GM21619 (cell line): ENCODE data around the gene RPL7A.
A peak's percentile ranks its signal among the peaks of the same experiment; 100 is the strongest.

Experiments used
- ATAC-seq: cut with Tn5 transposase; IDR thresholded peaks from one replicate; pipeline ENCODE4 v1.9.1; 2021; ENCODE audit not compliant: unreplicated experiment

The RPL7A gene

DNA sequence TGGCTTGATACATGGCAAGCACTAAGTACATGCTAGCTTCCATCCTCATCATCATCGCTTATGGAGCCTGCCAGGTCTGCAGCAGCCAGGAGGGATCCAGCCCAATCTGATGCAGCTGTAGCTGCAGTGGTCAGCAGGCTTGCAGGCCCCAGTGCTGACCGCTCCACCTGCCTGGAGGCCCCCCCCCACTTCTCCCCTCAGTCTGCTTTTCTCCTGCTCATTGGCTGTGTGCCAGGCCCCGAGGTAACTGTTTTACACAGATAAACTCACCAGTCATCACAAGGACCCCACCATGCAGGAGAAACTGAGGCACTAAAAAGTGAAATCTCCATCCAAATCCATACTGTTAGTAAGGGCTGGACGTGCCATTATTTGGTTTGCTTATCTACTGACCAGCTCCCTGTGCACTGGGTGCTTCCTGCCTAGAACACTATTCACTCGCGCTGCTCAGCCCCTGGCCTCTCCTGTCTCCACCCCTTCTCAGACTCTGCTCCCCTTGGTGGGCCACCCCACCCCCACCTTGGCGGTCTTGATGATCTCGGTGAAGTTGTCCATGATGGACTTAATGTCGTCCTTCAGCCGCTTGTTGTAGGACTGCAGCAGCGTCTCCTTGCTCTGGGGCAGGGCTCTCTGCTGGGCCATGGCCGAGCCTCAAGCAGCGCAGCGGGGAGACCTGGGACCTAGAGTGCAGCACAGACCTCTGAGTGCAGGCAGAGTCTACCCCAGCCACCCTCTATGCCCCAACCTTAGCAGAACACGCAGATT is 1.8 kb upstream of the RPL7A start:
- no peak for ATAC-seq

DNA sequence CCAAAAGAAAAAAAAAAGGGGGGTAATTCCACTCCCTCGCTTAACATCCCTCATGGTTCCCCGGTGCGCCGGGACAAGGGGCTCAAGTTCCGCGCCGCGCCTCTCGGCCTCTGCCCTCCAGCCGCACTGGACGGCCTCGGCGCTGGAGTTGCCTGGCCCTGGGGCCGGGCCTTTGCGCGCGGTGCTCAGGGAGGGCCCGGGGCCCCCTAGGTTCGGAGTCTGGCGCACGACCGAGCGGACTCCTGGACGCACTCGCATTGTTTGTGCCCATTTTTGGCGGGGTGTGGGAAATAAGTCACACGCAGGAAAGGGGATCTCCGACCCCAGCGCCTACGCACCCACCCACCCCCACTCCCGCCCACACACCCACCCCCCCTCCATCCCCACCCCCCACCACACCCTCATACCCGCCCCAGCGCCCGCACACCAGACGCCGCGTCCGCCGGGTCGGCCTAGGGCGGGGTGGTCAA is 468 bp upstream of the RPL7A start:
- ATAC-seq = peak; percentile 15

DNA sequence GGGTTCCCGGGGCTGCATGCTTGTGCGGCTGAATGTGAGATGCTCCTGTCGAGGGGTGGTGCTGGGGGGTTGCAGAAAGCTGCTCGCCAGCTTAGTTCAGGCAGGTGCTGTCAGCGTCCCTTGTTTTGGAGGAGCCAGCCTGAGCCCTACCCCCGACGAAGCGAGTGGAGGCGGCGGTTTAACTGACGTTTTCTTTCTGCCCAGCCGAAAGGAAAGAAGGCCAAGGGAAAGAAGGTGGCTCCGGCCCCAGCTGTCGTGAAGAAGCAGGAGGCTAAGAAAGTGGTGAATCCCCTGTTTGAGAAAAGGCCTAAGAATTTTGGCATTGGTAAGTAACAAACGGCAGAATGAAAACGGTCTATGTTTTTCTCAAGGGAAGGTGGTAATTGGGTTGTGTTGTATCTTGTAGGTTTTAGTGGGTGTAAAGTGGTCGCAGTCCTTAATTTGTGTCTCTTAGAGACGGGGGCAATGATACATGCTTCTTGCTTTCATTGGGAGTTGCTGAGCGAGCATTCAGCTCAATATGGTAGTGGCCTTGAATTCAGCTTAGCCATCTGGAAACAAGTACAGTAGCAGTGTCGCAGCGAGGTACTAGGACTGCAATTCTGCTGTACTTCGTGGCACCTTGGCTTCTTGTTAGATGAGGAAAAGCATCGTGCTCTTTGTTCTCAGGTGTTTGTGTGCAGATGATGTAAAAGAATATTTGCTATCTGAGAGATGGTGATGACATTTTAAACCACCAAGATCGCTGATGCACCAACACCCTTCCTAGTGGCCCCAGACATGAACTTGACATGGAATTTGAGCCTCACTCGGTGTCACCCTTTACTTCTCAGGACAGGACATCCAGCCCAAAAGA is 928 bp downstream of the RPL7A start:
- ATAC-seq = no peak

GRCh38 chr9:133349965-133350616 is 2.1 kb downstream of the RPL7A start:
- no peak for ATAC-seq

DNA sequence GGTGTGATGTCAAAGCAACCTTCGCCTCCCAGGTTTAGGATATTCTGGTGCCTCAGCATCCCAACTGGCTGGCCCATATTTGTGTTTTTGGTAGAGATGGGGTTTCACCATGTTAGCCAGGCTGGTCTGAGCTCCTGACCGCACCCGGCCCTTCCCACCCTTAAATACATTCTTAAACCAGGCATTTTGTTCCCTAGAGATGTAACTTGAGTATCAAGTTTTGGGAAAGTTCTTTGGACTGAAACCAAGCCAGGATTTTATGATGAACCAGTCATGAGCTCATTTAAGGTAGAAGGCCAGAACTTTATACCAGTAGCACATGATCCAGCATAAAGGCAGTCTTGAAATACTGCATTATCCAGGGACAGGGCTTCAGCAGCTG is 3.5 kb downstream of the RPL7A start:
- ATAC-seq = no peak

DNA sequence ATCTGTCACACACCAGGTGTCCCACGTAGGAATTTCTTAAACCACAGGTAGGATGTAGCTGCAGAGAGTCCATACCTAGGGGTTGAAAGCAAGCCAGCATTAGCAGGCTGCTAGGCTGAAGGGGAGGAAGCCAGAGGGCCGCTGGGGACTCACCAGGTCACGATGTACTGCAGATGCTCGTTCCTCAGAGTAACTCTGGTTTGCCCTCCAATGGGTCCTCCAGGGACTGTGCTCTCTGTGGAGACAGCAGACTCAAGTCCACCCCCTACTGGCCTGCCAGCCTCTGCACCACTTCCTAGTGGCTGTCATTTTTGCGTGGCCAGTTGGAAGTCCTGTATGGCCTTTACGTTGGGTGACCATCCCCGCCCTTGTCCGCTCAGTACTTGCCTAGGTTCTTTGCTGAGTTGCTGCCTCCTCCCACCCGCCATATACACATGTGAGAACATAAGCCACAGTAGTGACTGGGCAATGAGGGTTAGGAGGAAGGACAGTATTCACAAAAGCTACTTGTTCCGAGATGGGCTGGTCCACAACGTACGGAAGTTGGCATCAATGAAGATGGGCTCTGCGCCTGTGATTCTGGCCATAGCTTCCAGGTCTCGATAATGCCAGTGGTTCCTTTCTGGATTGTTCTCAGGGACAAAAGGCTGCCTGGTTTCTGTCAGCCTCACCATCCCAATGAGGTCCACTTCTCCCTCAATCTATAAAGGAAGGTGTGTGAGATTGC is 4.1 kb downstream of the RPL7A start:
- ATAC-seq = no peak

GRCh38 chr9:133352635-133353340 is 4.8 kb downstream of the RPL7A start:
- no peak for ATAC-seq

GRCh38 chr9:133353548-133353947 is 5.5 kb downstream of the RPL7A start:
- ATAC-seq = no peak

DNA sequence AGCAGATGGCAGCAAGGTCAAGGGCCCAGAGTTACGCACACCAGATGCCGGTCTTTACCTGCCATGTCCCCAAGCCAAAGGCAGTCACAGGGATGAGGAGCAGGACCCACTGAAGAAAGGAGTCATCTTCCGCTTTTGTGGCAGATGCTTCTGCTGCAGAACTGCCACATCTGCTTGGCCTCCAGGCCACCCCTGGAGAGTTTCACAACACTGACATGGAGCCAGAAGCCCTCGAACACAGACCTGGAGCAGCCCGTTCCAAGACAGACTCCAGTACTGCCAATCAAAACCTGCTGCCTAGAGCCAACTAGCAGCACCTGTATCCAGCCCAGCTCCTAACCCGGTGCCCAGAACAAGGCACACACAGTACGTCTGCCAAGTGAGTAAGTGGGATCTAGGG is 6.7 kb downstream of the RPL7A start:
- no peak for ATAC-seq

GRCh38 chr9:133355881-133356357 is 7.9 kb downstream of the RPL7A start:
- ATAC-seq = peak; percentile 21

GRCh38 chr9:133356391-133357091 is 8.5 kb downstream of the RPL7A start, which contains the start of the genes SURF1 and SURF2:
TSS of gene SURF1 (minus strand) at chr9:133356487. CDS start at chr9:133356453, 34 bp downstream.
TSS of gene SURF2 (plus strand) at chr9:133356550. CDS start at chr9:133356593, 43 bp downstream.
- ATAC-seq = peak; percentile 66

DNA sequence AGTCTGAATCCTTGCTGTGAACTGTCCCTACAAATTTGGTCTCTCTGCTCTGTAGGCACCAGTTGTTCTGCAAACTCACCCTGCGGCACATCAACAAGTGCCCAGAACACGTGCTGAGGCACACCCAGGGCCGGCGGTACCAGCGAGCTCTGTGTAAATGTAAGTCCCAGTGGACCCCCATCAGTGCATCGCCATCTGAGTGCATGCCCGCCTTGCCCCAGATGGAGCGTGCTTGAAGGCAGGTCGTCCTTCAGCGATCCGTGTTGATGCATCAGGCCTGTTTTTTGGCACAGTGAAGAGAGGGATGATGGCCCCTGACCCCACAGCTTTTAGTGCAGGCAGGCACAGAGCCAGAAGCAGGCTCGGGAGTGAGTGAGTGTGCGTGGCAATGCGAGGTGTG is 9.6 kb downstream of the RPL7A start:
- ATAC-seq = no peak

DNA sequence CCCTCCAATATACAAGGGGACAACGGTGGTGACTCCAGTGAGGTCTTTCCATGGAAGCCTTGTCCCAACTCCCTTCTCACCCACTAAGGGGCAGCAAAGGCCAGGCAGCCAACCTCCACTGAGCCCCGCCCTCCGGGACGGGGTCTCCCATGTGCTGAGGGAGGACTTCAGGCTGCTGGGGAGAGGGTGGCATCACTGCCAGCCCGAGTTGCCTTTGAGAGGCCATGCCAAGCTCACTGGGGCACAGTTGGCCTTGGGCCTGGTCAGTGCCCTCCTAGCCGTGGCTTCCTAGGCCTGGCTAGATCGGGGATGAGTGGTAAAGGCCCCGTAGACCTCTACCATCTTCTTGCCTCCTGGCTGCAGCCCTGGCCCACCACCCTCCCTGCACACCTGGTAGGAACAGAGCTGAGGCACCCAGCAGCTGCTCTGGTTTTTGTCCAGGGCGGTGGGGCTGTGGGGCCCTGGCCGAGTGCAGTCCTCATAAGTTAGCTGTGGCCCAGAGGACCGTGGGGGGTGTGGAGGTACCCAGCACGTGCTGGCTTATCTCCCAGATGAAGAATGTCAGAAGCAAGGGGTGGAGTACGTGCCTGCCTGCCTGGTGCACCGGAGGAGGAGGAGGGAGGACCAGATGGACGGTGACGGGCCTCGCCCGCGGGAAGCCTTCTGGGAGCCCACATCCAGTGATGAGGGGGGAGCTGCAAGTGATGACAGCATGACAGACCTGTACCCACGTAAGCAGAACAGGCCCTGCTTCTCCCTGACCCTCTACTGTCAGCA is 11.6 kb downstream of the RPL7A start:
- ATAC-seq = no peak

GRCh38 chr9:133360400-133361393 is 12.7 kb downstream of the RPL7A start:
- ATAC-seq = no peak

- no peak for ATAC-seq
These were observed 13.6 kb downstream of the RPL7A start for GRCh38 chr9:133361507-133362092.

- ATAC-seq = no peak
These were observed 14.5 kb downstream of the RPL7A start for GRCh38 chr9:133362359-133363044.
